Pulmonary artery endothelial cell (primary cell): Measurements from ENCODE around the gene NECTIN4. TPM values are rescaled to one million over a fixed set of nuclear protein-coding genes. Genes with fewer than 3 reads are reported as not detected.
"Not testable (repeated sequence)": the region's sequence is repeated elsewhere in the genome, so short reads cannot be mapped to it uniquely, and the experiment has no call there.

ENCODE experiments used
- DNase-seq: peaks from one replicate; pipeline ENCODE4 v3.0.0-alpha.2; 2011; ENCODE audit warnings: low read depth, low spot score
- total RNA-seq: library from RNA; depleted of rRNA; stranded (reverse); fragments of >200 nt; gene quantifications from 2 replicates; pipeline ENCODE4 v1.2.3, GENCODE V29; 2014

Gene NECTIN4
- 0.14 and 0.53 TPM in 2 replicates for total RNA-seq

DNA sequence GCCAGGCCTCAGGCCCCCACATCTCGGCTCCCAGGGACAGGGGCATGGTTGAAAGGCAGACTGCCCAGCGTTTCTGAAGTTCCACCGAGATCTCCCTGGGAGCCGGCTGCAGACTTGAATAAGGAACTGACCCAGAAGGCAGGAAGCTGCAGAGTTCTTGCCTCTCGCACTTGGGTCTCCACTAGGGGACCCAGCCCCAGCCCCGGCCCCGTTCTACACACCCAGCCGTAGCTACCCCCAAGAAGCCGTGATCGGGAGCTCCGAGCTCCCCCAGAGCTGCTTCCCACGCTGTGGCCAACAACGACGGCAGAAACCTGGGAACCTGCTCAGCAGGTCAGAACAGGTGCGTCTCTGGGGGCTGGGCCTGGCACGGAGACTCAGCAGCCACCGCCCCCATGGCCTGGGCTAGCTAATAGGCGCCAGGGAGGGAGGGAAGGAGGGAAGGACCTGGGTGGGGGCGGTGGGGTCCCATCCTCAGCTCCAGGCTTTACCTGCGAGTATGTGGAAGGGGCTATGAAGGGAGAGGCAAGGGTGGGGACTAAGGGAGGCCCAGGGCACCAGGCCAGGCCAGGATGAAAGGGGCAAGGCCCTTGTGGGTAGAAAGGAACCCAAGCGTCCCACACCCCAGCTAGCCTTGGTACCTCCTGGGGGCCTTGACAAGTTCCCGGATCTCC is at the start of gene NECTIN4:
TSS of gene NECTIN4 (minus strand) at position 308 of the 674 bp plus-strand sequence. CDS start at position 46, 262 bp downstream.
- no peak for DNase-seq

DNA sequence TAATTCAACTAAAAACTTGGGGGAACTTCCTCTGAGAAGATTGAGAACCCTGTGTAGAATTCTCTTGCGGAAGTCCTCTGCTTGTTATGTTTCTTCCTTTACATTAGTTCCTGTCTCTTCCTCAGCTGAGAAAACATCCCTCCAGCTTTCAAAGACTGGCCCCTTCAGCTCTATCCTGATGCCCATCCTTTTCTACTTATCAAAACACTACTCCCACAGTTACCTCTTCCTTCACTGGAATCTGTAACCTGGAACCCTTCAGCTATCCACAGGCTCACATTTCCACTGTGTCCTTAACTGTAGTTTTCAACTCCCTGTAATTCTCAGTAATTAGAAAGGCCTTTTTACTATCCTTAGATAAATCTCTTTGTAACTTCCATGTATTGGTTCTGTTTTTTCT is 49.1 kb upstream of the NECTIN4 start:
- DNase-seq = no peak

DNA sequence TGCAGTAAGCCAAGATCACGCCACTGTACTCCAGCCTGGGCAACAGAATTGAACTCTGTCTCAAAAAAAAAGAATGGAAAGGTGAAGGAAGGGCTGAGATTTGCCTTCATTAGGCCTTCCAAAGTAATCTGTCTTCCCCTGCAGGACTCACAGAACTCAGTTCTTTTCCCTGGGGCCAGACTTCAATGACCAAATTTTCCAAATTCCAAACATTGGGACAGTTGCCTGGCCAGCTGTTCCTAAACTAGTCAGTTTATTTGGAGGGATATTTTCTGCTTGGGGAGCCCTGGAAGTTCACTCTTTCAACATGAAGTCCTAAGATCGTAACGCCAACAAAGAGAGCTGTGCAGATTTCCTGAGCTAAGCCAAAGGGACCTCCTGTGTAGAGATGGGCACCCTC is 48.5 kb upstream of the NECTIN4 start:
- no peak for DNase-seq

DNA sequence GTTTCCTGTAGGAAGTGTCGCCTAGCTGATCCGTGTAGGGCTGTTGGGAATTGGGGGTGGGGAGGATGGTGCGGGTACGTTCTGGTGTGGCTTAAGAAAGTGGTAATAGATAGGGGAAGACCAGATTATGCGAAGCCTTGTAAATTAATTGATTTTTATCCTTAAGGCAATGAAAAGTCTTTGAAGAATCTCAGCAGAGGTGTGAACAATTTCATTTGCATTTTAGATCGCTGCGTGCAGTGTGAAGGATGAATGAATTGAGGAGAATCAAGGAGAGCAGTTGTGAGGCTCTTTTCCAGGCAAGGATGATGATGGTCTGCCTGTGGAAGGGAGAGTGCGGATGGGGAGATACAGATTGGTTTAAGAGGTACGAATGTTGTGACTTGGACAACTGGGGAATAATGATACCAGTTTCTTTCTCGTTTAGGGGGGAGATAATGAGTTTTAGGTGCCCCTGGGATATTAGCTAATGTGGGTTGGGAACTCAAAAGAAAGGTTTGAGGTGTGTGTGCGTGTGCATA is 43.9 kb upstream of the NECTIN4 start:
- no peak for DNase-seq

DNA sequence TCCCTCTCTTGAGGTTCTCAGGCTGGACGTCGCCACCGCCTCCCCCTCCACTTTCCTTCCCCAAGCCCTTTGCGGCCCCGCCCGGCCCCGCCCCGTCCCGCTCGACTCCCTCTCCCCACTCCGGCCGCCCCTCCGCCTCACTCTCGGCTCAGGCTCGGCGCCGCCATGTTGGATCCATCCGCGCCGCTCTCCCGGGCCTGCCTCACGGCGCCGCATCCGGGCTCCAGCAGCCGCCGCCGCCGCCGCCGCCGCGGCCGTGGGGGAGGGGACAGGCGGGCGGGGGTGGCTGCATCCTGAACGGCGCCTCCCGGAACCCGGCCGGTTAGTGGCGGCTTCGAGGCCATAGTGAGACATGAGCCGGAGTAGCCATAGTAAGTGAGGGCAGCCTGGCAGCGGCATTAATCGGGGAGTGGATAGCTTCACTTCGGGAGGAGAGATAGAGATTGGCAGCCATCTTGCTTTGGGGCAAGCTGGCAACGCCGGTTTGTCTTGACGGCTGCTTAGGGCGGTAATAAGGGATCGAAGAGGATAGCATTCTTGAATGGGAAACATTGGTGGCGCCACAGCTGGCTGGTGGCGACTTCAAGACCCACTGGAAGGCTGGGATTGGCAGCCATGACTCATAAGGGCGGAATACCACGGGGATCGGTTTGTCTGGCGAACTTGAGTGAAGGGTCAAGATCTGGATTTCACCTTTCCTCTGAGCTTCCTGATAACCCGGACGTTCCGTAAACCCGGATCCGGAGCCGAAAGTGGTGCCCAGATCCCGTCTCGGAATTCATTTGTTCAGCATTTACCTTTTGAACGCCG is 43.3 kb upstream of the NECTIN4 start, which contains the start of gene DEDD:
TSS of gene DEDD (minus strand) at position 258 of the 810 bp plus-strand sequence. CDS start 8,205 bp downstream, outside the sequence.
- DNase-seq = peak; percentile 91

DNA sequence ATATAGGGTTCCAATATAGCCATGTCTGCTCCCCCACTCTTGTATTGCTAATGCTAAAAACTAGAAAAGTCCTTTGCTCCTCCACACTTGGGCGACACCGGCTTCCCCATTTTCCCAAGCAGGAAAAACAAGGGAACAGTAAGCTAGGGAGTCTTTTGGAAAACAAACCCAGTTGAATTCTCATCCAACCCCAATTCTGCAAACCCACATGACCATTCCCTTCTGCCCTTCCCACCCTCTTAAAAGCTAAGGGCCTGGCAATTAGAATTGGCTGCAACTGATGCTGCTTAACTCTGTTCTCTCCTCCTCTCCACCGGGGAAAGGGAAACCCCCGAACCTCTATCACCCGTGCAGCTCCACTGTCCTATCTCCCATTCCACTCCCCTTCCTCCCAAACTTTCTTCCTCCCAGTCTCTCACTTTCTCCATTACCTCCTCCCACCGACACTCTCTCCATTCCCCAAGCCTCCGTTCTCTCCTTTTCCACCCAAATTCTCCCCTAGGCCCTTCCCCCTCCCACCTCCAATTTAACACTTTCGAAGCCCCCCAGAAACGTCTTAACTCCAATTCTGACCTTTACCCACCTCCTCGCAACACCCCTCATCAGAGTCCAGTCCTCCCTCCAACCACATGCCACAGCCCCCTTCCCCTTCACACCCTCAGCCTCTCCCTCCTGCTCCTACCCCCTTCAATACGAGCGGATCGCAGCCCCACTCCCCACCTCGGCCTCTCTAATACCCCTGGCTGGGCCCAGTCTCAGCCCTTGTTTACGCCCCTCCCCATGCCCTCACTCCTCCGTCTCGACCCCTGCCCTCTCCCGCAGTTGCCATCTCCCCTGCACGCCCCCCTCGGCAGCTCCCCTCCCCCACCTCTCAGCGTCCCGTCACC is 42.4 kb upstream of the NECTIN4 start:
- DNase-seq = no peak

DNA sequence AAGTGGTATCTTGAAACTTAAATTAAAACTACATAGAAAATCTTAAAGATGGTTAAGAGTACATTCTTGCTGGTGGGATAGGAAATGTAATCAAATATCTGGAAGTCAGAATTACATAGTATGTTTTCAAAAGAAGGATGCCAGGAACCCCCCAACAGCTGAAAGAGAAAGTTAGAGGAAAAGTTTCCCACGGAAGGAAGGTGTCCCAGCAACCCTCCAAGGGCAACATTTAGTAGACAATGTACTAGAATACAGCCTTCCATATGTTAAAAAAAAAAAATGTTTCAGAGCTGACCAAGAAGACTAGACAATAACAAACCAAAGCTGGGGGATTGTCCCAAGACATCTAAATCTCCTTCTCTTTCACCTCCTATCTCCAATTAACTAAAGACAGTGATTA is 40.9 kb upstream of the NECTIN4 start:
- DNase-seq = no peak

DNA sequence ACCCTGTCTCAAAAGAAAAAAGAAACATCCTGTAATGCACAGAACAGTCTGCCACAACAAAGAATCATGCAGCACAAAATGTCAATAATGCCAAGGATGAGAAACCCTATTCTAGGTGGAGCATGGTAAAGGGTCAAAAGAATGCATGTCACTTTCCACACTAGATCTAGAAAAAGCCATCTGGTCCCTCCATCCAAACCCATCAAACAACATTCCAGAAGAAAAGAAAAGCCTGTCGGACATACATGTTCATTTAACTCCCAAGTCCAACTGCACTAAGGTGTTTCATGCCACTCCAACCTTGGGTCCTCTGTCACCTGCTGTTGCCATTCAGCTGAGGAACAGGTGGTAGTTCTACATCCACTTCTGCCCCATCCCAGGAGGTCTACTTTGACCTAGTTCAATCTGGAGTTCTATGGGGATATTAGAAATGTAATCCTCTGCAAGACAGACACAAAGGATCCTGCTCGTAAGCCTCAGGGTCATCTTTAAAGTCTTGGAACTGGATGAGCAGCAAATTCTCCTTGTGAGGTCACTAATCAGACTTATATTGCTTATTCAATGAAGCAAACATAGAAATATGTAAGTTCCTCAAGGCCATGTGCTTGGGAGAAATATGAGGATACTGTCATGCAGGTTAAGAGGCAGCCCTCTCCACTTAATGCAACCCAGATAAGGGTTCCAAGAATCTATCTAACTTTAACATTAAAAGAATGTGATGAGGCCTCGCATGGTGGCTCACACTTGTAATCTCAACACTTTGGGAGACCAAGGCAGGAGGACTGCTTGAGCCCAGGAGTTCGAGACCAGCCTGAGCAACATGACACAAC is 39.4 kb upstream of the NECTIN4 start:
- no peak for DNase-seq

DNA sequence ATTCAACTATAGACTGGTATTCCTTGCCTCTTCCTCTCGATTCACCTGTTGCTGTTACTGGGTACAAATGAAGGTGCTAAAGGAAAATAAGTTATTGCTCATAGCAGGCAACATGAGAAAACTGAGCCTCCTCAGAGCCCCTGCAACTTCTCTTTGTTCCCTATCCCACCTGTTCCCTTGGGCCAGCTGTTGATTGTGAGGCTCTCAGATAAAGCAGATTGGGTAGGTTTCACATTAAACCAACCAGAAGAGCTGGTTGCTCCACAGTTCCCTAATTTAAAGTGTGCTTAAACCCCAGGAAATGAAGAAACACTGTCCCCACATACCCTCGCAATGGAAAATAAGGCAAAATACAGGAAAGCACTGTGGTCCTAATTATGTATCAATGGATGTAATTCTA is 38.3 kb upstream of the NECTIN4 start:
- DNase-seq = no peak

DNA sequence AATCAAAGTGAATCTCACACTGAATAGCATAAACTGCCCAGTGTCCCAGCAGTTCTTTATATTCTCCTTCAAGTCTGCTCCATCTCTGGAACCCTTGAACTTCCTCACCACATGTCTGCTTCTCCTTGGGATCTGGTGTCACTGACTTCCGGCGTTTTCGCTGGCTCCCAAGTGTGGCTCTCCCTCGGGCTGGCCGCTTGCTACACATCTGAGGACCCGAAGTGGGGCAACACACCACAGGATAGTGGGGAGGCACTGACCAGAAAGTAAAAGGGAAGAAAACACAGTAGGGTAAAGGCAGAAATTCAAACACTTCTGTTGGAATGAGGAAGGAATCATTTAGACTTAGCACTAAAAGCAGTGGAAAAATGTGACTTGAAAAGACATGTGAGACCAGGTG is 33.6 kb upstream of the NECTIN4 start:
- DNase-seq = no peak

DNA sequence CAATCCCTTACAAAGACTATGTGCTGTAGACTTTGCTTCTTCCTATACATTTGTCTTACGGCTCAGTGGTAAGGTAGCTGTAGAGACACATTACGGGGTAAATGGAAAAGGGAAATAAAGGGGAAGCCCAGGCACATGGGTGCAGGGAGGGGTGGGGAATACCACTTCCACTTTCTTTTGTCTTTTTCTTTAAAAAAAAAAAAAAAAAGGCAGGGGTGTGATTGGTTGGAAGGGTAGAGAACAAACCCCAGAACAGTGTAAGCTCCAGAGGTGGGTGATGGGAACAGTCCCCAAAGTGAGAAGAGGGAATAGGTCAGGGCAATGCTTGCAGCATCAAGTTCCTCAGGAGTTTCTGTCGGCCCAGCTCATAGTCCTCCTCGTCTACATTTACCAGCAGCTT is 32.5 kb upstream of the NECTIN4 start:
- no peak for DNase-seq

DNA sequence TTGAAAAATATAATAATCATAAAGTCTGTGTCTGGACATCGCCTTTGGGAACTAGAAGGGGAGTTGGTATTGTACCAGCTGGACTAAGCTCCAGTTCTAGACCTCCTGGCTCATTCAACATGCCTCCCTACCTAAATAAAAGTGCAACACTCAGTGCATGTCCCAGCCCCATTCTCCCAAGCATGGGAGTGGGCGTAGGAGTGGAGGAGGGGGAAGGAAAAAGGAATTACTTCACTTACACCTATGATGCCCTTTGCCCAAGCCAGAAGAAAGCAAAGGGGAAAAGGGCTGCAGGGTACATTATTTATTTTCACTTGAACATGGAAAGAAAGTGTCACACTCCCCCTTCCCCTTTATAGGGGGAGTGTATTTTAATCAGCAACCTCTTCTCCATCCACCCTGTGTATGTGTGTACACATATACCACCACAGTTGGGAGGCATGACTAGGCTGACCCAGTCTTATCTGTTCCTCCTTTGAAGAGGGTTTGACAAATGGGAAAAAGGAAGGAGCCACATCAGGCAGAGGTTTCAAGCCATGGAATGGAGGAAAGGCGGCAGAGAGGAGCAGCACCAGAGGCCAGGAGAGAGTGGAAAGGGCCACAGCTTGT is 31.8 kb upstream of the NECTIN4 start:
- DNase-seq = no peak

DNA sequence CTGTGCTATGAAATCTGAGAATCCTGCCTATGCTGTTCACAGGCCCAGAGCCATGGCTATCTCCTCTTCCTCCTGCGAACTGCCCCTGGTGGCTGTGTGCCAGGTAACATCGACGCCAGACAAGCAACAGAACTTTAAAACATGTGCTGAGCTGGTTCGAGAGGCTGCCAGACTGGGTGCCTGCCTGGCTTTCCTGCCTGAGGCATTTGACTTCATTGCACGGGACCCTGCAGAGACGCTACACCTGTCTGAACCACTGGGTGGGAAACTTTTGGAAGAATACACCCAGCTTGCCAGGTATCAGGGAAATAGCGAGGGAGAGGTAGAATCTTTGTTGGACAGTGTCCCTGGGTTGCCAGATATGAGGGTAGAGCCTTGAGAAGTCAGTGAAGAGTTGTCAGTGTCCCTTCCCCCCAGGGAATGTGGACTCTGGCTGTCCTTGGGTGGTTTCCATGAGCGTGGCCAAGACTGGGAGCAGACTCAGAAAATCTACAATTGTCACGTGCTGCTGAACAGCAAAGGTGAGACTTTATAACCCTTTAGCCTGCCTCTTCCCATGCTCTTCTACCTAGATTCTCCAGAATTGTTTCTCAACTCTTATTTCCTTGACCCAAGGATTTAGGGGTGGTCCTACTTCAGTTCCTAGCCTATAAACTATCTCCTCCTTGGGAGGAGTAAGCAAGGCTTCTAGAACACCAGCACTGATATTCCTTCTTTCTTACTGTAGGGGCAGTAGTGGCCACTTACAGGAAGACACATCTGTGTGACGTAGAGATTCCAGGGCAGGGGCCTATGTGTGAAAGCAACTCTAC is 29.9 kb upstream of the NECTIN4 start:
- no peak for DNase-seq

DNA sequence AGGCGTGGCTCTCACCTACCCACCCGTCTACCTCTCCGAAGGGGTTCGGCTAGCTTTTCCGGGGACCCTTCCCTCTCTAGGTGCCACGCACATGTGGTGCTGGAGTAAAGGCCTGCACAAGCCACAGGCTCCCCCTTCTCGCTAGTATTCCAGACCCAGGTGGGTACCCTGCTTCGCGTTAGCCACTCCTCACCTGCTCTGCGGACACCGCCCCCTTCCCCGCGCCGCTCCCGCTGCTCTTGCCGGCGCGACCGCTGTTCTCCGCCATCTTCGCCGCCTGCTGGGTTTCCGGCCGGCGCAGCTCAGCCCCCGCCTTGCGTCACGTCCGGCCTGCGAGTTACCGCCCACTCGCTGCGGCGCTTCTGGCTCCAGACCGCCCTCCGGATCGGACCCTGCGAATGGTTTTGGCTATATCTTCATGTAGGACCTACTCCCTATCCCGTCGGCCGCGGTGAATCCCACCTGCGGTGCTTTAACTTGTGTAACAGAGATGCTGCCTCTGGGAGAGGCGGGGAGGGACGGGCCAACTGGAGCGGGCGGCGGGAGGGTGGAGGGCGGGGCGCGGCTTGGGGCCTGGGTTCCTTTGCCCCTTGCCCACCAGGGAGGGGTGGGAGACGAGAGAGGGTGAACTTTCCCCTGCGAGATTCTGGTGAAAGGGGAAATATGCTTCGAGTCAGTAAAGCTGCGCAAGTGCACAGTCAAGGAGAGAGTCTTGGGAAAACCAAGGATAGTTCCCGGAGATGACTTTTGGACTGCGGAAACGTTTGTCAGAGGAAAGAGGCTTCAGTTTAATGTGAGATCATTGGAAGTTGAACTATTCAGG is 28.6 kb upstream of the NECTIN4 start, which contains the start of the genes NIT1 and PFDN2:
TSS of gene NIT1 (plus strand) at position 347 of the 823 bp plus-strand sequence. CDS start at position 419, 72 bp downstream.
TSS of gene PFDN2 (minus strand) at position 279 of the 823 bp plus-strand sequence. CDS start at position 268, 11 bp downstream.
- DNase-seq = peak; percentile 51

DNA sequence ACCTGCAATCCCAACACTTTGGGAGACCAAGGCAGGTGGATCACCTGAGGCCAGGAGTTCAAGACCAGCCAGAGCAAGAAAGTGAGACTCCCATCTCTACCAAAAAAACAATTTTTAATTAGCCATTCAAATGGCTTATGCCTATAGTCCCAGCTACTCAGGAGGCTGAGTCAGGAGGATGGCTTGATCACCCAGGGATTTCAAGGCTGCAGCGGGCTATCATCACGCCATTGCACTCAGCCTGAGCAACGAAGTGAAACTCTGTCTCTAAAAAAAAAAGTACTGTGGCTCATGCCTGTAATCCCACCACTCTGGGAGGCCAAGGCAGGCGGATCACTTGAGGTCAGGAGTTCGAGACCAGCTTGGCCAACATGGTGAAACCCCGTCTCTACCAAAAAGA is 26.6 kb upstream of the NECTIN4 start:
- not testable (repeated sequence) for DNase-seq

DNA sequence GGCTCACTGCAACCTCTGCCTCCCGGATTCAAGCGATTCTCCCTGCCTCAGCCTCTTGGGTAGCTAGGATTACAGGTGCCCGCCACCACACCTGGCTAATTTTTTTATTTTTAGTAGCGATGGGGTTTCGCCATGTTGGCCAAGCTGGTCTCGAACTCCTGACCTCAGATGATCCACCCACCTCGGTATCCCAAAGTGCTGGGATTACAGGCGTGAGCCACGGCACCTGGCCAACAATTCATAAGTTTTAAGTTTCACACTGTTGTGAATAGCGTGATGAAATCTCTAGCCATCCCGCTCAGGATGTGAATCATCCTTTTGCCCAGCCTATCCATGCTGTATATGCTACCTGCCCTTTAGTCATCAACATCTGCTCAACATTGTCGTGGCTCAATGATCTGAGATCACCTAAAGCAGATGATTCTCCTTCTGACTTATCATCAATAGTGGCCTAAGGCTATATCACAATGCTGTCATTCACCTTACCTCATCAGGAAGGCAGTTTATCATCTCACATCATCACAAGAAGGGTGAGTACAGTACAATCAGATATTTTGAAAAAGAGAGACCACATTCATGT is 25.9 kb upstream of the NECTIN4 start:
- peak; percentile 71 for DNase-seq

DNA sequence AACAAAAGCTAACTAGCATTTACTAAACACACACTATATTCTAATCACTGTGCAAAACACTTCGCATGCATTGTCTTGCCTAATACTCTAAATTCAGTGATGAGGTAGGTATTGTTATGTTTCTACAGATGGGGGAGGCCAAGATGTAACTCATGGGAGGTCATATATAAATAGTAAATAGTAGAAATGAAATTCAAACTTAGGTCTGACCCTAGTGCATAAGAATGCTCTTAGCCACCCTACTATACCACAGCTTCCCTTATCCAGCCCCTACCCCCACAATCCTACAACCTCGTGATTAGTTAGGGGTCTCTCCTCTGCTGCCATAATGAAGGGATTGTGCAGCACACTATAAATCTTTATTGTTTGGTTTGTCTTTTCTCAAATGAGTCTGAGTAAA is 25.2 kb upstream of the NECTIN4 start:
- DNase-seq = no peak

DNA sequence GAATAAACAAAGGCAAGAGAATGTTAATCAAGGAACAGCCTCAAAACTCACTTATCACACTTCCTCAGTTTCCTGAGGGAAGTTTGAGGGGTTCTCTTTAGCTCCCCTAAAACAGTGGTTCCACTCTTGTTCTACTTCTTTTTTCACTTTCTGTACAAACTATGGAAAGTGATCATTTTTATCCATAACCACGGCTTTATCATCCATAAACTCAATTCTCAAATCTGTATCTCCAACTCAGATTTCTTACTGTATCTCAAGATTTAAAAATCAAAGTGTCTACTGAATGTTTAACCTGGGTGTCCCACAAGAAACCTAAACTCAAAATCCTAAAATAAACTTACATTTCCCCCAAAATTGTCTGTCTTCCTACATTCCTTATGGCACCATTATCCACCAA is 24.6 kb upstream of the NECTIN4 start:
- no peak for DNase-seq
